ENCODE data around the gene ANKFY1.

GRCh38 chr17:4172356-4172755 is 91.4 kb downstream of the ANKFY1 start:
- no peak for TF ChIP-seq SALL2 (tag by site-specific recombination; IDR thresholded peaks at IDR 0.05; ENCODE audit: borderline replicate concordance)
- no peak for TF ChIP-seq ATF2 (tag by site-specific recombination; IDR thresholded peaks at IDR 0.05; ENCODE audit: low read depth)
- TF ChIP-seq SP2 (tag by site-specific recombination; IDR thresholded peaks at IDR 0.05), result no peak
- no peak for TF ChIP-seq ZNF37A (tag by site-specific recombination; IDR thresholded peaks at IDR 0.05)
- TF ChIP-seq KLF16 (tag by site-specific recombination; IDR thresholded peaks at IDR 0.05), result no peak
- TF ChIP-seq CTCF (tag by site-specific recombination; IDR thresholded peaks at IDR 0.05), result no peak
- no peak for TF ChIP-seq ZBTB1 (tag by site-specific recombination; IDR thresholded peaks at IDR 0.05)
- no peak for TF ChIP-seq PBX3 (CRISPR knock-in tag; IDR thresholded peaks at IDR 0.05)
- no peak for TF ChIP-seq MEIS1 (CRISPR knock-in tag; IDR thresholded peaks at IDR 0.05; ENCODE audit: borderline replicate concordance)
- TF ChIP-seq, protein P1, sequence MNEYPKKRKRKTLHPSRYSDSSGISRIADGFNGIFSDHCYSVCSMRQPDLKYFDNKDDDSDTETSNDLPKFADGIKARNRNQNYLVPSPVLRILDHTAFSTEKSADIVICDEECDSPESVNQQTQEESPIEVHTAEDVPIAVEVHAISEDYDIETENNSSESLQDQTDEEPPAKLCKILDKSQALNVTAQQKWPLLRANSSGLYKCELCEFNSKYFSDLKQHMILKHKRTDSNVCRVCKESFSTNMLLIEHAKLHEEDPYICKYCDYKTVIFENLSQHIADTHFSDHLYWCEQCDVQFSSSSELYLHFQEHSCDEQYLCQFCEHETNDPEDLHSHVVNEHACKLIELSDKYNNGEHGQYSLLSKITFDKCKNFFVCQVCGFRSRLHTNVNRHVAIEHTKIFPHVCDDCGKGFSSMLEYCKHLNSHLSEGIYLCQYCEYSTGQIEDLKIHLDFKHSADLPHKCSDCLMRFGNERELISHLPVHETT (tag by site-specific recombination; IDR thresholded peaks at IDR 0.05), result no peak
- TF ChIP-seq ZNF791 (tag by site-specific recombination; IDR thresholded peaks at IDR 0.05), result no peak
- no peak for TF ChIP-seq FEZF1 (tag by site-specific recombination; IDR thresholded peaks at IDR 0.05)

All from HEK293 (cell line).